BE2C (cell line): ENCODE measurements around the gene TP53TG5.

Experiments
- DNase-seq: peaks from one replicate; pipeline ENCODE4 v3.0.0-alpha.2; 2020
- H3K27me3 ChIP-seq: fragments of 250-450 bp; sonication (Bioruptor Pico); 2 replicates; pipeline ENCODE4 v1.5.1; 2020; ENCODE audit warnings: mild to moderate bottlenecking
- H3K36me3 ChIP-seq: fragments of 250-450 bp; sonication (Bioruptor Pico); 2 replicates; pipeline ENCODE4 v1.5.1; 2020; ENCODE audit warnings: mild to moderate bottlenecking
- H3K4me1 ChIP-seq: fragments of 250-450 bp; sonication (Bioruptor Pico); 2 replicates; pipeline ENCODE4 v1.5.1; 2020
- H3K4me3 ChIP-seq: 2 replicates; pipeline ENCODE4 v1.5.1; 2011; ENCODE audit warnings: low read depth, low read length
- H3K9me3 ChIP-seq: fragments of 250-450 bp; sonication (Bioruptor Pico); 2 replicates; pipeline ENCODE4 v1.5.1; 2020
- CTCF ChIP-seq: IDR thresholded peaks from 2 replicates; pipeline ENCODE4 v1.5.1; 2012; ENCODE audit warnings: mild to moderate bottlenecking, low read depth, low read length

The TP53TG5 gene

GRCh38 chr20:45347936-45348778 lies 30.0 kb downstream of the TP53TG5 start, which contains the start of gene SDC4:
TSS of gene SDC4 (minus strand) at chr20:45348424. CDS start at chr20:45348384, 40 bp downstream.
- H3K9me3 ChIP-seq, result no peaks in the 10 kb centered on the region
- no peaks in the 10 kb centered on the region for H3K36me3 ChIP-seq
- H3K4me3 ChIP-seq, result peak within 1 kb of the TSS; percentile 70
- peaks cover 9% of the 10 kb centered on the region for H3K4me1 ChIP-seq
- no peaks in the 10 kb centered on the region; the same call in 1 of the 2 replicates for H3K27me3 ChIP-seq
- DNase-seq, result peak; percentile 69
- TF ChIP-seq CTCF, result no peak

GRCh38 chr20:45347297-45347935 lies 30.7 kb downstream of the TP53TG5 start:
- DNase-seq, result no peak
- H3K27me3 ChIP-seq, result no peaks in the 10 kb centered on the region; the same call in 1 of the 2 replicates
- no peak for TF ChIP-seq CTCF
- H3K4me3 ChIP-seq, result peak overlapping the region; percentile 70
- H3K4me1 ChIP-seq, result peaks cover 16% of the 10 kb centered on the region
- no peaks in the 10 kb centered on the region for H3K9me3 ChIP-seq
- H3K36me3 ChIP-seq, result no peaks in the 10 kb centered on the region

- Histone ChIP-seq H3K27me3 (no peaks in the 10 kb centered on the region; the same call in 1 of the 2 replicates), H3K36me3 (no peaks in the 10 kb centered on the region), H3K9me3 (no peaks in the 10 kb centered on the region), H3K4me1 (peaks cover 19% of the 10 kb centered on the region), H3K4me3 (no peak overlapping the region)
- DNase-seq, result no peak
- no peak for TF ChIP-seq CTCF
Measured at GRCh38 chr20:45346851-45347250, 31.3 kb downstream of the TP53TG5 start.

- H3K4me3 ChIP-seq, result no peak overlapping the region
- H3K9me3 ChIP-seq, result no peaks in the 10 kb centered on the region
- TF ChIP-seq CTCF, result no peak
- DNase-seq, result no peak
- H3K4me1 ChIP-seq, result peaks cover 25% of the 10 kb centered on the region
- H3K36me3 ChIP-seq, result no peaks in the 10 kb centered on the region
- H3K27me3 ChIP-seq, result no peaks in the 10 kb centered on the region; the same call in 1 of the 2 replicates
Measured at GRCh38 chr20:45346291-45346718, 31.8 kb downstream of the TP53TG5 start.

GRCh38 chr20:45345104-45345936 lies 32.8 kb downstream of the TP53TG5 start:
- no peaks in the 10 kb centered on the region for H3K36me3 ChIP-seq
- H3K9me3 ChIP-seq, result no peaks in the 10 kb centered on the region
- DNase-seq, result no peak
- no peaks in the 10 kb centered on the region; the same call in 1 of the 2 replicates for H3K27me3 ChIP-seq
- H3K4me3 ChIP-seq, result no peak overlapping the region
- H3K4me1 ChIP-seq, result peaks cover 30% of the 10 kb centered on the region
- no peak for TF ChIP-seq CTCF
